HG02763 (cell line): Measurements from ENCODE around the gene CD8A.

Experiments
- ATAC-seq: cut with Tn5 transposase; IDR thresholded peaks from one replicate; pipeline ENCODE4 v1.9.1; 2021; ENCODE audit warnings: mild to moderate bottlenecking, moderate library complexity; ENCODE audit not compliant: unreplicated experiment

Gene CD8A

DNA sequence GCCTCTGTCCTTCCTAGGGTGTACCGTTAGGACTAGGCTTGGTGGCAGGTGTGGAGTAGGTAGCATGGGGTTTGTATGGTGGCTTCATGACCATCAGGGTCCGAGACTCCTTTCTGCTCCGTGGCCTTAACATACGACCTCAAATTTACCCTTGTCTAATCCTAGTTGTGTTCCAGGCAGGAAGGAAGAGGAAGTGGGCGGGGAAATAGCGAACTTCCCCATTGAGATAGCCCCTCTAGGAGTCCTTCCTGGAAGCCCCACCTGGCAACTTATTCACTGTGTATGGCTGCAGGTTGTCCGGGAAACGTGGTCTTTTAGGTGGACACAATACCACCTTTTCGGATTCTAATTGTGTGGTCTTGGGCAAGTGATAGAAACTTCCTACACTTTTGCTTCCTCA lies 9.3 kb downstream of the CD8A start:
- no peak for ATAC-seq

DNA sequence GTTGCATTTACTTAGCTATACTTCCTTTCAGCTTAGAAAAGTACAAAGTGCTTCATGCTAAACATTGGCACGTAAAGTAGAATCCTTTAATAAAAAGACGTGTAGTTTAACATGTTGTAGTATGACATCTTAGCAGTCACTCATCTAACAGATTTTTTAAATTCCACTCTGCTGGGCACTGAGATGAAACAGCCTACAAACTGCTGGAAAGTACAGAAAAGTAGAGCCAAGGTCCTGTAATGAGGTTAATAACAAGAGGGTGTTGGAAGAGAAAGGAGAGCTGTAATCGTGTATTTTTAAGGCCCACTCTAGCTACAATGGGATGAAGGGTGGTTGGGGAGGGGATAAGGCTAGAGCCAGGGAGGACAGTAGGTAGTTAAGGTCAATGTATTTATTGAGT lies 10.7 kb downstream of the CD8A start:
- no peak for ATAC-seq

- no peak for ATAC-seq
Observed at GRCh38 chr2:86778957-86779356, 11.8 kb downstream of the CD8A start.

- ATAC-seq: no peak
Observed at GRCh38 chr2:86776532-86776931, 14.2 kb downstream of the CD8A start.

DNA sequence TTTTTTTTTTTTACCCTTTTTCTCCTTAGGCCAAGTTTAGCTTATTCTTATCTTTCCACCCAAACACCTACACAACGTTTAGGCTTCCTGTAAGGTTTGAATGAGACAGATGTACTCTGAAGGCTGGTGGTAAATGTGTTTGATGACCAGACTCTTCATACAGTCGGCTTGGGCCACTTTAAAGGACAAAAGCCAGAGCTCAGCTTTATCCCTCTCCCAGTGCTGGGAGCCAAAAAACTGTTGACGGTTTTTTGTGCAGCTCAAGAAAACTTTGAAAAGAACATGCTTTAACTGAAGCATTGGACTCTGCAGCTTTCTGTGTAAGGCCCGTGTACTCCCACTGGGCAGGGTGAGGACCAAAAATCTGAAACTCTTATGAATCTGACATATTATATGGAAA lies 15.4 kb downstream of the CD8A start:
- no peak for ATAC-seq

DNA sequence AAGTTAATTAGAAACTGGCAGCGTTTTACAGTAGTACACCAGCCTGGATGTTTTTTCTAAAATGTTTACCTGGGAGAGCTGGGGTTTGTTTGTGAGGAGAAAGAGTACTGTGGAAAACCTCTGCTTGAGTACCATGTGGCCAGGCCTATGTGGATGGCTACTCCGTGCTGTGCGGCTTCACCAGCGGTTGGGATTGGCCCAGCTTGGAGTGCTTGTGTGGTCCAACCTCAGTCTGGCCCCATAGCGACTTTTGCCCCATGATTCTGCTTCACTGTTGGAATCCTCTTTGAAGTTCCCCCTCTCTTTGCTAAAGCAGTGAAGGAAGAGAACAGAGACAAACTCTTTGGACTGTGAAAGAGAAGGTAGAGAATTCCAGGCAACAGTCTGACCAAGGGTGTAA lies 15.9 kb downstream of the CD8A start:
- no peak for ATAC-seq

DNA sequence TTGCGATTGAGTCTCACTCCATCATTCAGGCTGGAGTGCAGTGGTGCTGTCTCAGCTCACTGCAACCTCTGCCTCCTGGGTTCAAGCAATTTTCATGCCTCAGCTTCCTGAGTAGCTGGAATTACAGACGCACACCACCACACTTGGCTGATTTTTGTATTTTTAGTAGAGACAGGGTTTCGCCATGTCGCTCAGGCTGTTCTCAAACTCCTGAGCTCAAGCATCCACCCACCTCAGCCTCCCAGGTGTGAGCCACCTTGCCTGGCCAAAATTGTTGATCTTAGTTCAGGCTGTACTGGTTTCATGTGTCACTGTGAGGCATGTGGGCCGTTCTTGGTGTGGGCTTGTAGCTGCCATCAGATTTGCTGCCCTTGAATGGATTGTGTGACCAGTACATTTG lies 18.1 kb downstream of the CD8A start:
- ATAC-seq: no peak

DNA sequence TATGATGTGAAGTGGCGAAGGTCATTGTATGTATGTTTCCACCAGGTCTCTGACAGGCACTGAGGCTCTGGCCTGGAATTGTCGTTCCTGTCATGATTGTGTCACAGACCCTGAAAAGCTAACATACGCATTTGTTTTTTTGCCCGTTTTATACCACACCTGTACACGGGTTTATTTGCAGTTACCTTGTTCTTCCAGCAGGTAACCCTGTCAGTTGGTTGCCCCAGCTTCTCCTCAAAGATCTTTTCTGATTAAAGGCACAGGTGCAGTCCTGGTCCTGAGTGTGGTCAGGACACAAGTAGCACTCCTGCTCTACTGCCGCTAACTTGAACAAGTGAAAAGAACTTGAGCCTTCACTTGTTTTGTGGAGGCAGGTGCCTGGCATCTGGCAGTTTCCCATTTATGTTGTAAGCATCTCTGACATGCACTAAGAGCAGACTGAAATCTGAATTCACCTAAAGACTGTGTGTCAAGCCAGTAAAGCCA lies 19.9 kb downstream of the CD8A start:
- ATAC-seq: no peak

DNA sequence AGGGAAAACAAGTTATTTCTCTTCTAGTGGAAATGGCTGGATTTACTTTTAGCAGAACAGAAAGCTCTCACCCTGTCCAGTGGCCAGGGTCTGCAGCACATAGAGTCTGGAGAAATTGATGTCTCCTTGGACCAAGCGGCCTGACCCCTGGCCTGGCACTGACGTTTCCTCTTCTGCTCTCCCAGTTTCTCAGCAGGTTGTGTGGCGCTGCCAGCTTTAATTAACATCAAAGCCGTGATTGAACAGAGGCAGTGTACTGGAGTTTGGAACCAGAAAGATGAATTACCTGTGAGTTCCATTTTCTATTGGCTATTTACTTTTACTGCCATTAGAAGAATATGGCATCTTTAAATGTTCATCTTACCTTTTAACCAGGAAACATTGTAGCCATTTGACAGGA lies 20.9 kb downstream of the CD8A start:
- ATAC-seq: no peak

DNA sequence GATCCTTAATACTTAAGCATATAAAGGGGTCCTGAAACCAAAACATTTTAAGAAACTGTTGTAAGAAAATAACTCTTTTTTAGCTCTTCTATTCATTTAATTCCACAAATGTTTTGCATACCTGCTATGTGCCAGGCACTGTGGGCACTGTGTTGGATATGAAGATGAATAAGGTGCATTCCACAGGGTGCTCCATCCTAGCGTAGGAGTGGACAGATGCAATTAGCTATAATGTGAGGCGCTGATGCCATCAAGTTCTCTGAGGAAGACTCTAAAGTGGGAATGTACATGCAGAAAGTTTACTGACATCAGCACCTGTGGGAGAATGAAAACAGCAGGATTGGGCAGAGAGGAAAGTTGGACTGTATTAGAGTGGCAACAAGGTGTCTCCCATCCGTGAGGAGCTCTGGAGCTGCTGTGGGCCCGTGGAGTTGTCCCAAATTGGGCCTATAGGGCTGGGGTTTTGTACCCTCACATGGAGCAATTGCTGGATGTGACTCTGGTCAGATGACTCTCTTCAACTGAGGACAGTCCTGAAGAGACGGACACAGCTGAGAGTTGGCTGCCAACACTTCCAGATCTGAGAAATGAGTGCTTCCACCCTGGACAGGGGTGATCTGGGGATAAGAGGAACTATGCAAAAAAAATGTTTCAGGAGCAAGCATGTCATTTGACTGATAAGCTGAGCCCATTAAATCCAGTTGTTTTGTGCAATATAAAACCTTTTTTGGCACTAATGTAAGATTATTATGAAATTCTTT lies 22.3 kb downstream of the CD8A start:
- ATAC-seq: no peak

- ATAC-seq: no peak
Observed at GRCh38 chr2:86765310-86765695, 25.4 kb downstream of the CD8A start.

GRCh38 chr2:86764661-86765309 lies 25.9 kb downstream of the CD8A start:
- no peak for ATAC-seq

DNA sequence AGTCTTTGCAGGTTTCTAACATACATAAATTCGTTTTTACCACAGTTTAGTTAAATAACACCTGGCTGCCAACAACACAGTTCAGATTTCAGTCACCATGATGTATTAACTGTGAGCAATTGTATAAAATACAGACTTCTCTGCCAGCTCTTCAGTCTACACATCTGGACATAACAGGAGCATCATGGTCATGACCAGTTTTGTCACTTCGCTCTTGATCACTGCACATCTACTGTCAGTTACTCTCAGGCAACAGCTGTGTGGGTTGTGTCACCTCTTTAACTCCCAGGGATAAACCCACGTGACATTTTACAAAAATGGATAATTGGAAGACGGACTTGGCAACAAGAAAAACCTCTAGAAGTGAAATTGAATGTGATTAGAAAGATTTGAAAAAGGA lies 30.3 kb downstream of the CD8A start:
- no peak for ATAC-seq

DNA sequence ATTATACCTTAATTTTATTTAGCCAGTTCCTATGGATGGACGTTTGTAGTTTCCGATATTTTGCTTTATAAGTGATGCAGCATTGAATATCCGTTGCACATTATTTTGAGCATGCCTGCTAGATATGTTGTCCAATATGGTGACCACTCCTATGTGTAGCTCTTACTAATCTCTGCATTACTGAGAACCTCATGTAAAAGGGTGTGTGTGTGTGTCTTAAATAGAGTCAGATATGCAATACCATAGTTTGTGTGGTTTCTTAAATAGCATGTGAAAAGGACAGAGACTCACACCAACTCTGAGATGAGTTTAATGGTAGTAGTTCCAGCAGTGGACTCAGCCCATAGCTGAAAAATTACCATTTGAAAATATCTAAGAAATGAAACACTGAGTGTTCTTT lies 32.3 kb downstream of the CD8A start:
- no peak for ATAC-seq

DNA sequence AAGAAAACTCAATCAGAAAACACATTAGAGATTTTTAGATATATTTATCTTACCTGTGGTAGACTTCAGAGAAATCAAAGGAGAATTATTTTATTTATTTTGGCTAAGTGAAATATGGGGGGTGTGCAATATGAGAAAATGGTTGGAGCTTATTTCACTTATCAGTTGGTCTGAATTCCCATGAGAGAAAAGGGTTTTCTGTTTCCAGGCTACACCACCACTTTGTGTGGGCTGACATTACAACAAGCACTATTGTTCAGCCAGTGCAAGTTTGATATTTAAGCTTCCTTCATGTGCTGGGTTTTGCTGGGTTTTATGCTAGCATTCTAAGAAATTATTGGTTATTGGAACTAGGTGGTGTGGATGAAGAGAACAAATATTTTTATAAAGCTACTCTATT lies 37.1 kb downstream of the CD8A start:
- no peak for ATAC-seq

DNA sequence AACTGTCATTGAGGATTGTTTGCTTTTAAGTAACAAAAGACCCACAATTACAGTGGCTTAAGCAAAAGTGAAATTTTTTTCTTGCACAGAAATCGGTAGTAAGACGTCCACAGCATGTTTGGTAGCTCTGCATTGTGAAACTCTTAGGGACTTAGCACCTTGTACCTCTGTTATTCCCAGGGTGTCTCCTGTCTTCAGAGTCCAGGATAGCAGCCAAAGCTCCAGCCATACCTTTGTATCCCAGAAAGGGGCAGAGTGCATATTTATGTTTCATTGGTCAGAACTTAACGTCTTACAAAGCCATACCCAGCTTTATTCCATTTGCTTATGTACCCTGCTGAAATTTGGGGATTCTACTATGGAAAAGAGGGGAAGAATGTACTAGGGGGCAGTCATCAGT lies 37.8 kb downstream of the CD8A start:
- no peak for ATAC-seq

DNA sequence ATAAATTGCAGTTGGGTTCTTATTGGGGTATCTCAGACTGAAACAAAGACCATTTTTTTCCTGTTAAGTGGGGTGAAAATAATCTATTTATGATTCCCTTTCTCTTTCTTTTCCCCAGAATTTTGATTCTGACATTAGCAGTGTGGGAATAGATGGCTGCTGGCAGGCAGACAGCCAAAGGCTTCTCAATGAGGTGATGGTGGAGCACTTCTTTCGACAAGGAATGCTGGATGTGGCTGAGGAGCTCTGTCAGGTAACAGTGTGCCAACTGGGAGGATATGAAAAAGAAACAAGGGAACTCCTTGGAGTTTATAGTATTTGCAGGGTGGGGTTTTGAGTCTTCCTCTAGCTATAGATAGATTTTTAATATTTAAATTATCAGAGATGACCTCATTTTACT lies 38.9 kb downstream of the CD8A start:
- ATAC-seq: no peak

GRCh38 chr2:86750240-86750839 lies 40.4 kb downstream of the CD8A start:
- no peak for ATAC-seq

- no peak for ATAC-seq
Observed at GRCh38 chr2:86747711-86748639, 42.7 kb downstream of the CD8A start.

- ATAC-seq: no peak
Observed at GRCh38 chr2:86746939-86747338, 43.8 kb downstream of the CD8A start.

DNA sequence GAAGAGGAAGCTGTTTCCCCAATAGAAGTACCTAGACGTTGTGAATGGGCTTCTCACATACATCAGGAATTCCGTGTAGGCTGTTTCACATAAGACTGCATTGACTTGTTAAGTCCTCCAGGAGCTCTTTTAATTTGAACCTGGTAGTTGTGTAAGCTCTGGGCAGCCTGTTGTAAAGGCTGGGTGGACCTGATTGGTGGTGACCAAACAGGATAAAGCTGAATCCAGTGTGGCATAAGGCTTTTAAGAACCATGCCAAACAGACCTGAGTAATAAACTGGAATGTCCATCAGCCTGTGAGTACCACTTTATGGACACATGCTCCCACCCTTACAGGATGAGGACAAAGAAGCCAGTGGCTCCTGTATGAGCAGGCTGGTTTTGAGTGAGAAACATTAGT lies 46.6 kb downstream of the CD8A start:
- ATAC-seq: no peak
